ENCODE data around the gene PDE7B. TPM values are rescaled to one million over a fixed set of nuclear protein-coding genes. Genes with fewer than 3 reads are reported as not detected.
"Not testable (repeated sequence)": the region's sequence is repeated elsewhere in the genome, so short reads cannot be mapped to it uniquely, and the experiment has no call there.

Gene PDE7B
- total RNA-seq, 2 experiments from 2014 or later, result not detected

DNA sequence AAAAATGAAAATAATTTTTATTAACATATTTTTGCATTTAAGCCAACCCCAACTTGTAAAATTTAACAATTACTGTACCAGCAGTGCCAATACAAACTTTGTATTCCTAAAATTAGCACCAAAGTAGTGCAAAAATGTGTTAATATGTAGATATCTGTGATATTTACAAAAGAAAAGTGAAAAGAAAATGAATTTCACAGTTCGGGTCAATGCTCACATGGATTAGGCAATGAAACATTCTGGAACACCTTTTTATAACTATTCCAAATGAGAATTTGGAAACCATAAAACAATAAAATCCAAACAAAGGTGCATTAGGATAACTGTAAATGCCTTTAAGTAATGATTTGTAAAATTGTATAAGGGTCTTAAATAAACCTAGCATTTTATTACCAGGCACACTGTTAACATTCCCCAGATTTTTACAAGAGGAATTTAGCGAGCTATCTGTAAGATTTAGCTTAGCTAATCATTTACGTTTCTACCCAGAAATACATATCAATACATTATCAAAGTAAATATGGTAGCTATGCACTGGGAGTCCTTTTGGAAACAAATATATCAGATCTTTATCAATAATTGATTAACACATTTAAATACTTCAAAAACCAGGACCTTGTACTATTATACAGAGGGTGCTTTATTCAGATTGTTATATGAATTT, 286.4 kb downstream of the PDE7B start:
- H3K4me2 ChIP-seq (ENCODE audit: low read length), result no peak overlapping the region
- no peaks in the 10 kb centered on the region for H3K4me1 ChIP-seq (ENCODE audit: insufficient read depth, low read length, poor library complexity, severe bottlenecking)
- no peaks in the 10 kb centered on the region for H3K79me2 ChIP-seq (ENCODE audit: insufficient read depth, low read depth, low read length)
- ChIA-PET POLR2A (interaction anchor here (0.8 kb wide), 1 partner anchor 11 kb away, joined by 4 read pairs; no protein-coding TSS in a partner anchor), CTCF (ENCODE audit: unreplicated experiment) (interaction anchor here (0.6 kb wide), 1 partner anchor 654 kb away, joined by 3 read pairs; the partner anchor contains the start of gene MAP3K5)
- no peaks in the 10 kb centered on the region for H3K9me3 ChIP-seq (ENCODE audit: low read length)
- DNase-seq (ENCODE audit: low spot score), result no peak
- intact Hi-C loops (cut with micrococcal nuclease; ENCODE audit: unreplicated experiment), result no loop called here
- H3K4me3 ChIP-seq (ENCODE audit: low read depth, low read length, poor library complexity, severe bottlenecking), result no peak overlapping the region
- H4K20me1 ChIP-seq (ENCODE audit: insufficient read depth, low read length), result no peaks in the 10 kb centered on the region
- no peak overlapping the region for H2AFZ ChIP-seq (ENCODE audit: low read length)
- H3K36me3 ChIP-seq (ENCODE audit: insufficient read depth, low read length), result no peaks in the 10 kb centered on the region
- TF ChIP-seq EZH2phosphoT487 (IDR thresholded peaks at IDR 0.05; ENCODE audit: borderline replicate concordance, low read depth, low read length), result no peak
- no peak for TF ChIP-seq CTCF (conservative IDR thresholded peaks at IDR 0.05; ENCODE audit: low read length)
- no TSS peak for BruUV-seq (replicated peaks)
- no peaks in the 10 kb centered on the region for H3K9me2 ChIP-seq (ENCODE audit: insufficient read depth, low read length)
- no peak overlapping the region for H3K27ac ChIP-seq (ENCODE audit: low read depth, low read length, poor library complexity, severe bottlenecking)

GRCh38 chr6:136139111-136139510, 287.6 kb downstream of the PDE7B start:
- CTCF ChIA-PET (ENCODE audit: unreplicated experiment); H4K20me1 ChIP-seq (ENCODE audit: insufficient read depth, low read length); intact Hi-C loops (cut with micrococcal nuclease; ENCODE audit: unreplicated experiment); BruUV-seq (replicated peaks); H3K4me1 ChIP-seq (ENCODE audit: insufficient read depth, low read length, poor library complexity, severe bottlenecking); DNase-seq (ENCODE audit: low spot score); H3K36me3 ChIP-seq (ENCODE audit: insufficient read depth, low read length); H3K27ac ChIP-seq (ENCODE audit: low read depth, low read length, poor library complexity, severe bottlenecking); H3K79me2 ChIP-seq (ENCODE audit: insufficient read depth, low read depth, low read length); H2AFZ ChIP-seq (ENCODE audit: low read length); H3K4me3 ChIP-seq (ENCODE audit: low read depth, low read length, poor library complexity, severe bottlenecking); H3K9me2 ChIP-seq (ENCODE audit: insufficient read depth, low read length); POLR2A ChIA-PET; H3K4me2 ChIP-seq (ENCODE audit: low read length); H3K9me3 ChIP-seq (ENCODE audit: low read length): not testable (repeated sequence)

- no peaks in the 10 kb centered on the region for H3K4me1 ChIP-seq (ENCODE audit: insufficient read depth, low read length, poor library complexity, severe bottlenecking)
- TF ChIP-seq EZH2phosphoT487 (IDR thresholded peaks at IDR 0.05; ENCODE audit: borderline replicate concordance, low read depth, low read length), result no peak
- no peak for TF ChIP-seq CTCF (conservative IDR thresholded peaks at IDR 0.05; ENCODE audit: low read length)
- H3K79me2 ChIP-seq (ENCODE audit: insufficient read depth, low read depth, low read length), result no peaks in the 10 kb centered on the region
- DNase-seq (ENCODE audit: low spot score), result no peak
- H2AFZ ChIP-seq (ENCODE audit: low read length), result no peak overlapping the region
- no TSS peak for BruUV-seq (replicated peaks)
- no peak overlapping the region for H3K4me2 ChIP-seq (ENCODE audit: low read length)
- ChIA-PET CTCF (ENCODE audit: unreplicated experiment) (no interaction called here), POLR2A (interaction anchor here (0.7 kb wide), 1 partner anchor 553 kb away, joined by 3 read pairs; no protein-coding TSS in a partner anchor)
- no peaks in the 10 kb centered on the region for H3K36me3 ChIP-seq (ENCODE audit: insufficient read depth, low read length)
- no peak overlapping the region for H3K27ac ChIP-seq (ENCODE audit: low read depth, low read length, poor library complexity, severe bottlenecking)
- no peaks in the 10 kb centered on the region for H3K9me2 ChIP-seq (ENCODE audit: insufficient read depth, low read length)
- H3K9me3 ChIP-seq (ENCODE audit: low read length), result no peaks in the 10 kb centered on the region
- H3K4me3 ChIP-seq (ENCODE audit: low read depth, low read length, poor library complexity, severe bottlenecking), result no peak overlapping the region
- intact Hi-C loops (cut with micrococcal nuclease; ENCODE audit: unreplicated experiment), result no loop called here
- no peaks in the 10 kb centered on the region for H4K20me1 ChIP-seq (ENCODE audit: insufficient read depth, low read length)
These were observed 292.9 kb downstream of the PDE7B start for GRCh38 chr6:136144251-136145023.

All from OCI-LY7 (cell line).